NT2/D1 (cell line): ENCODE results near the gene DNMT3L.

Experiments used
- SUZ12 ChIP-seq: IDR thresholded peaks from 2 replicates; pipeline ENCODE4 v1.6.1; 2011; ENCODE audit not compliant: insufficient read length, insufficient read depth; ENCODE audit errors: extremely low read depth
- YY1 ChIP-seq: IDR thresholded peaks from 2 replicates; pipeline ENCODE4 v1.6.1; 2011; ENCODE audit not compliant: insufficient read length, insufficient read depth
- ZNF274 ChIP-seq: IDR thresholded peaks from 2 replicates; pipeline ENCODE4 v1.6.1; 2011; ENCODE audit warnings: mild to moderate bottlenecking, low read depth, low read length

DNA sequence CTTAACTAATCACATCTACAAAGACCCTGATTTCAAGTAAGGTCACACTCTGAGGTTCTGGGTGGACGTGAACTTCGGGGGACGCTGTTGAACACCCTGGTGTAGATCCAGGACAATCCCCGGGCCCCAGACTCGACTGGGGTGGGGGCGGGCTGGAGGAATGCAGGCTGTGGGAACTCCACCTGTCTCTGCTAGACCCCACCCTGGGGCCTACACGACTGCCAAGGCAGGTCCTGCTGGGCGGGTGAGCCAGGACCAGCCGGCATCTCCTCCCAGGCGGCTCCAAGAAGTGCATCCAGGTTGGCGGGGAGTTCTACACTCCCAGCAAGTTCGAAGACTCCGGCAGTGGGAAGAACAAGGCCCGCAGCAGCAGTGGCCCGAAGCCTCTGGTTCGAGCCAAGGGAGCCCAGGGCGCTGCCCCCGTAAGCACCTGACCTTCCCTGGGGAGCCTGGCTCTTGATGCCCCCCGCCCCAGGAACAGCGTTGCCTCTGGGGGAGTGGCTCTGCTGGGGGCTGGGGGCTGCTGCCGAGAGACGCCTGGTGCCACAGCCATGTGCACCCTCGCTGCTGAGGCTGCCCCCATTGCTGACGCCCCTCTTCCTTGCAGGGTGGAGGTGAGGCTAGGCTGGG is 27.8 kb upstream of the DNMT3L start:
- TF ChIP-seq ZNF274 (no peak), SUZ12 (no peak), YY1 (no peak)
